GM18507 (cell line): ENCODE measurements around the gene GATD1.

Experiments used
- DNase-seq: peaks from one replicate; pipeline ENCODE4 v3.0.0; 2011; ENCODE audit warnings: low read depth; ENCODE audit not compliant: insufficient read length; ENCODE audit errors: extremely low spot score
- FAIRE-seq: peaks from 2 replicates; lab custom pipeline; 2011; peaks lifted over from hg19 to GRCh38; lab: Jason Lieb, UNC

GATD1 gene

GRCh38 chr11:786235-787083 lies 9.2 kb upstream of the GATD1 start:
- no peak for FAIRE-seq
- no peak for DNase-seq

GRCh38 chr11:783581-784015 lies 6.3 kb upstream of the GATD1 start:
- DNase-seq: no peak
- FAIRE-seq: no peak

- DNase-seq (no peak), FAIRE-seq (no peak)
Observed at GRCh38 chr11:782264-783174, 5.2 kb upstream of the GATD1 start.

GRCh38 chr11:779955-780532 lies 2.8 kb upstream of the GATD1 start:
- no peak for FAIRE-seq
- no peak for DNase-seq

GRCh38 chr11:778976-779954 lies 2.0 kb upstream of the GATD1 start:
- FAIRE-seq: no peak

GRCh38 chr11:776561-777287 lies 563 bp downstream of the GATD1 start:
- FAIRE-seq: peak; percentile 35
- DNase-seq: no peak

More at GRCh38 chr11:778976-779954, 2.0 kb upstream of the GATD1 start:
- no peak for DNase-seq

GRCh38 chr11:776263-776560 lies 1.1 kb downstream of the GATD1 start:
- no peak for DNase-seq
- FAIRE-seq: no peak

- FAIRE-seq (no peak), DNase-seq (no peak)
Observed at GRCh38 chr11:774873-775592, 2.3 kb downstream of the GATD1 start.

GRCh38 chr11:773830-774229 lies 3.5 kb downstream of the GATD1 start:
- no peak for FAIRE-seq
- DNase-seq: no peak

- DNase-seq (no peak), FAIRE-seq (no peak)
Observed at GRCh38 chr11:773425-773824, 3.9 kb downstream of the GATD1 start.

- DNase-seq: no peak
- FAIRE-seq: no peak
Observed at GRCh38 chr11:772429-773390, 4.6 kb downstream of the GATD1 start.

- no peak for DNase-seq
- FAIRE-seq: no peak
Observed at GRCh38 chr11:771617-772204, 5.6 kb downstream of the GATD1 start.

GRCh38 chr11:770642-771616 lies 6.4 kb downstream of the GATD1 start:
- DNase-seq (no peak), FAIRE-seq (no peak)

GRCh38 chr11:769887-770641 lies 7.2 kb downstream of the GATD1 start:
- DNase-seq (no peak), FAIRE-seq (no peak)

- no peak for DNase-seq
Observed at GRCh38 chr11:767238-767637, 10.0 kb downstream of the GATD1 start.

More at GRCh38 chr11:767238-767637, 10.0 kb downstream of the GATD1 start:
- no peak for FAIRE-seq
